HG03565 (cell line): ENCODE data around the gene GLDC.
"Not testable (repeated sequence)": the region's sequence is repeated elsewhere in the genome, so short reads cannot be mapped to it uniquely, and the experiment has no call there.

ENCODE experiments used
- ATAC-seq: cut with Tn5 transposase; IDR thresholded peaks from one replicate; pipeline ENCODE4 v1.9.1; 2021; ENCODE audit warnings: mild to moderate bottlenecking, moderate library complexity; ENCODE audit not compliant: unreplicated experiment

The GLDC gene

DNA sequence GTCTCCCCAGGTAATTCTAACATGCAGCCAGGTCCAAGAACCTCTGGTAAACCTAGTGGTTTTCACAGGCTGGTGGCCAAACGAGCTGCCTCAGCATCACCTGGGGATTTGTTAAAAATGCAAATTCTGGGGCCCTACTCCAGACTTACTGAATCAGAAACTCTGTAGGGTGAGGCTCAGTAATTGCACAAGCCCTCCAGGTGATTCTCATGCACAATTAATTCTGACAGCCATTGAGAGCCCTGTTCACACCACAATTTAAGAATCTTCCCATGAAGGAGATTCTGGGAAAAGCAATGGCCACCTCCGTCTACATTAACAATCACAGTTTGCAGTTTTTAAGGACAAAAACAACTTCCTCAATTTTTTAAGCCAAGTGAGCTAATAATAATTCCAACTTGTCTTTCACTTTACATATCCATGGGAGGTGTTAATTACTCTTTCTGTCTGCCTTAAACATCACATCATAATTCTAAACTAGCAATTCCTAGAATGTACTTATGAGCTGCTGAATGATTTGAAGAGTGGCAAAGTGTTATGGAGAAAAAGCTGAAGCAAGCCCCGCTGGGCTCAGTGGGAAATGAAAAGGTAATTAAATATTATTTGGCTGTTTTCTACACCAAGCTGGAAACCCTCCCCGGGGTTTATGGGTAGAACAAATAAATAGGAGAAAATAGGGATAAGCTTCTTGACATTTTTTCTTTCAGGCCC lies 70.0 kb downstream of the GLDC start:
- peak; percentile 80 for ATAC-seq

DNA sequence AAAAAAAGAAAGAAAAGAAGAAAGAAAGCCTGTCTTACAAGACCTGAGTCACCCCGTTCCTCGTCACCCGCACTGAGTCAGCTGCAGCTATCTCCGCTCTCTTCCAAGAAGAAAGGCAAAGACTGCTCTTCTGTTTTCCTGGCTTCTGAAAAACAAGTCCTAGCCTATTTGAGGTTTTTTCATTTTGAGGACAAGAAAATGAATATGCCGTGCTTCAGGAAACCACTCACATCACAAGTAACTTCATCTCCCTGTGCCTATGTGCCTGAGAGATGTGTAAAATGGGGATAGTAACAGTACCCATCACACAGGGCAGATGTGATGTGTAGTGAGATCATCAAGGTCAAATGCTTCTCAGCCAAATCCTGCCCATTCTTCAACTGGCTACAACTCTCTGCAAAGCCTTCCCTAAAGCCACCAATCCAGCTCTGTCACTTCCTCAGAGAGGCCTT lies 78.4 kb downstream of the GLDC start:
- ATAC-seq: no peak

DNA sequence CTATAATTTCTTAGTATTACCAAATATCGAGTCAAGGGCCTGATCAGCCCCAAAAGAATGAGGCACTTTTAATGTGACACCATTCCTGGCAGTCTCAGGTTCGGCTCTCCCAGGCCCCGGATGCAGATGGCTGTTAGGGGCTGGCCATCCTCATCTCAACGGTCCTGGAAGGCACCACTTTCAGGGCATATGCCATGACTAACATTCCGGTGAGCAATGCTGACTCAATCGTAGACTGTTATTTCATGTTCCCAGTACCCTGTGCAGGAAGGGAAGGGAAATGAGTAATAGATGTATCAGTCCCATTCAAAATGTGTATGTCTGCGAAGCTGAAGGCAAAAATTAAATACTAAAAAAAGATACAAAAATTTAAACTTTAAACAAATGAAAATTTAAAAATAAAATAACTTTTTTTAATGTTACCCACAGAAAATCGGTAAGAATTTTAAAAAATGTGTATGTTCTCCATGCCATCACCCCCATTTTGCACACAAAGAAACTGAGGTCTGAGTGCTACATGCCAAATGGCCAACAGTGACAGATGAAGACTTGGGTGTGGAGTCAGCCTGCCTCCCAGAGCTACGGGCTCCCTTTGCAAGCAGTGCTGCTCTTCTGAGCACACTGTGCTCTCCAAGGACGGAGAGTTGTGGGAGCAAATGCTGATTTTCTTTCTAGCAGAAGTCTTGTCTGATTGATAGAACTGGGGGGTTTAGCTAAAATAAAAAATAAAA lies 79.0 kb downstream of the GLDC start:
- ATAC-seq: peak; percentile 90

DNA sequence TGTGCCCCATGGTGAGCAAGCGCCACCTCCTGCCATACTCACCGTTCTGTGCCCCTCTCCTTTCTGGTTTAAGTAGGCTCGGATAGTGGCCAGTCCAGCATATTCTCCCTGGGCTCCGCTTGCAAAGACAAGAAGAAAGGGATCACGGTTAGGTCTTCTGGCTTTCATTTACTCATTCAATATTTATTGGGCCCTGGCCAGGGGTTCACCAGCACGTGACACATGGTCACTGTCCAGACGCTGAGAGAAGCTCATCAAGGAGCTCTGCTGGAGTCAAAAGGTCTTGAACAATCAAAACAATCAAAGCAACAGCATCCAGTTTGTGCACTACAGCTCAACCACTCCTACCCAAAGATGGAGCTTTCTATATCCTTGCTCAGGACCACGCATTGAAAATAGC lies 80.2 kb downstream of the GLDC start:
- ATAC-seq: no peak

DNA sequence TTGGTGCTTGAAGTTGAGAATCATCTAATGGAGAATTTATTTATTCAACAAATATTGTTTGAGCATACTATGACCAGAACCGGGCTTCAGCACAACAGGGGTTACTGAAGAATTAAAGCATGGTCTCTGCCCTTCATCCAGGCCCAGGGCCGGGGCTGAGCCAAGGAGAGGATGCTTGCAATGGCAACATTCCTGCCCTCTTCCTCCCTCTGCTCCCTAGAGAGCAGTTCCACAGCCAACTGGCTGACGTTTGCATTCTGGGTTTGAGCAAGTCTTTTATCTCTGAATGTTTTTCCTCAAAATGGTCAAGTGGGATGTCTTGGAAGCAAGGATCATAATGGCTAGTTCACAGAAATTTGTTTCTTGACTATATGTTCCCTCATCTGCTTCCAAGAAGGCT lies 80.7 kb downstream of the GLDC start:
- no peak for ATAC-seq

DNA sequence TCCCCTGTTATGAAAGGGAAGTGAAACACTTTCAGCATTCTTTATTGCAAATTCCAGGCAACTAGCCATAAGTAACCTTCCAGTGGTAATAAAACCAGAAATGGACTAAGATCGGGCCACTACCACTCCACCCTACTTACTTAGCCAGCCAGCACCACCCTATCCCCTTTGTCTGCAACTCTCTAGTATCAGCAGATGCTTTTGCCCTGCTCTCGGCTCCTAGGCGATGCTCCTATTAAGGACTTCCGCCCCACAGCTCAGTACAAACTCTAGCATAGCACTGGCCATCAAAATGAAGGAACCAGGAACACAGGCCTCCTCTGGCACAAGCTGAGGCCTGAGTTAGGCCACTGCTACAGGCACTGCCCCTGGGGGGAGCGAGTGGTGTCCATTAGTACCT lies 81.2 kb downstream of the GLDC start:
- ATAC-seq: no peak

DNA sequence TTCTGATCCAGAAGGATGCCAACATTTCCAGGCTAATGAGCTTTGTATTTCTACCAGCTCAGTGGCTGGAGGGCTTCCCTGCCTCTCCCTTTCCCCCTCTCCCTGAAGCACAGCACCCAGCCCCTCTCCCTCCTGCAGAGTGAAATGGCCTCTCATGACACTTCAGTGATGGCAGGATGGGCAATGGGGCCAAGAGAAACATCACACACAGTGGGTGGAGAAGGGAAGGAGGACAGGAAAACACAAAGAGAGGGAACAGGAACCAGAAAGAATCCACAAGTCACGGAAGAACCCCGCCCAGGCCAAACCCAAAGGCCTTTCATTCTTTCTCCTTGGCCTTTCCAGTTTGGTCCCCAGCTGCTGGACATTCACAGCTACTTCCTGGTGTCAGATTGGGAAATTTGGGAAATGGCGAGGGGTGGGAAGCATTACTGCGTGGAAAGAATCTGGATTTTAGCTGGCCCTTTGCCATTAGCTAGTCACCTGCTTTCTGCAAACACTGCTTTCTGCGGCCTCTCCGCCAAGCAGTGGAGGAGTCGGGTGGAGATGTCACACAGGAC lies 82.6 kb downstream of the GLDC start:
- ATAC-seq: no peak

DNA sequence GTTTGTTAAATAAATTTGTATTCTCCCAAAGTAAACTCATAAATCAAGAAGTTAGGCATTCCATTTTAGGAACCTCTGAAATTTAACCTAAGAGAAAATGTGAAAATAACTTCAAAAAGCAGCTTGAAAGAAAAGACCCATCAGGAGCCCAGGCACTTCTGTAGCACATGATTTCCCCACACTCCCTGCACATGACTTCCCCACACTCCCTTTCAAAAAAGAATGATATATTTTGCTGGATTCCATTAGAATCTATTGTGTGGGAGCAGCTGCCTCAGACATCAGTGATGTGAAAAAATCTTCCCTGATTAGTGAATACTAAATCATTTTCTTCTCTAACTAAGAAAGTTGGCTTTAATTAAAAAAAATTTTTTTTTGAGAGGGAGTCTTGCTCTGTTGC lies 83.3 kb downstream of the GLDC start:
- no peak for ATAC-seq

DNA sequence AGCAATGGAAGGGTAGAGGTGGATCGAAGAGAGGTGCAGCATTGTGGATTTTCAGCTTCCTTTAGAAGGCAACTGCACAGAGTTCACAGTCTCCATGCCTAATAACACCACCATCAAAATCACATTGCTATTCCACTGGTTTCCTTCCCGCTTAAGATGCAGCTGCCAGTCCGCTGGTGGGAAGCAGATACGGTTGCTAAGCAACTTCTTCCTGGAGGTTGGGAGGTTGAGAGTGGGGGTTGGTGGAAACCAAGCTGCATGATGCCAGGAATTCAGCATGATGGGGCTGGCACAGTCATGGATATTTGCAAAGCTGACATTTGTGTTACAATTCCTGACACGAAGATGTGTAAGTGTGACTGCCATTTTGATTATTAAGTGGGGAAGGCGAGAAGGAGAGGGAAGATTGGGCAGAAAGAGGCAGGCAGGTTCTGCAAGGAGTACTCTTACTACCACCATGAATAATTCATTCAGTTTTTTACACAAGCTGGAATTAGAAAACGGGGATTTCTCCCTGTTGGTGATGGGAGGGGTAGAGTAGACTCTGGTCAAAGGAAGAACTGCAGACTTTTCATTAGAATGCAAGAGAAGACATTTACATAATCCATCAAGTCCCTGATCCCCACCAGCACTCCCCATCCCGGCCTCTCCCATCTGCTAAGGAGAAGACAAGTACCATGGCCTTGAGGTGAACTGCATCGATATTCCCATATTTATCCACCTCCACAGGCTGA lies 87.5 kb downstream of the GLDC start:
- no peak for ATAC-seq

DNA sequence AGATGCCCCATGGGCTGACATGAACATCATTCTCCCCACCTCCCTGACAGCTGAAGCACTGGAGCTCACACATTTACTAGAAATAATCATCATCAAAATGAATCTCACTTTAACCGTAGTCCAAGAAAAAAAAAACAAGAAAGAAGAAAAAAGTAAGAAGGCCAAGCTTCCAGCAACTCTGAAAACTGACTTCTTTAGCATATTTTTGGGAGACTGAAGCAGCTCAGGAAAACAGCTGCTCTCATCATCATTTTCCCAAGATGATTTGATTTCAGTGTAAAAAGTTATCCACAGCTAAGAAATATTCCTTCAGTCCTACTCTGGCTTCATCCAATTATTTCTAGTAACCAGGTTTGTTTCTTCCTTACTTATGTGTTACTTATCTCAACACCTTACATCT lies 91.7 kb downstream of the GLDC start:
- no peak for ATAC-seq

DNA sequence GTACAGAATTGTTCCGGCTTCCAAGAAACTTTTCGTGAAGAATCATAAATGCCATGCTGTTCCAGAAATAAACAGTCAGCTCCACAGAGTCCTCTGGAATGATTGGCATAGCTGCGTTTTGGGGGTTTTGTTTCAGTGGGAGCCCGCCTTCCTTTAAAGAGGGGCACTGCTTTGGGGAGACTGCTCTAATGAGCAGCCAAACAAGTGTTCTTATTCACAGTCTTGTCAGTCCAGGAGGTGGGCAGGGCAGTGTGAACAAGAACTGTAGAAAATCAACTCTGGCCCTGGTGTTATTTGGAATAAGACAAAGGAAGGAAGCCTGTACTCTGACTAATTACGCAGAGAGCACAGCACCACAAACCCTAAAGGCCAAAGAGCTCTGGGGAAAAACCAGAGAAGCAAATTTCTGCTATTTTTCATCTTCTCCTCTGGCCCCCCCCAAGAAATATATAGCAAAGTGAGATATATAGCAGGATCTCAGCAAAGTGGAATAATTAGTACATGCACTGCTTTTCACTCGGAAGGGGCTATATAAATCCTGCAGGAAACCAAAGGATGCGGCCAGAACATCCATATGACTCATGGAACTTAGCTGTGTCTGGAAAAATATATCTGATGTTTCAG lies 92.9 kb downstream of the GLDC start:
- no peak for ATAC-seq

DNA sequence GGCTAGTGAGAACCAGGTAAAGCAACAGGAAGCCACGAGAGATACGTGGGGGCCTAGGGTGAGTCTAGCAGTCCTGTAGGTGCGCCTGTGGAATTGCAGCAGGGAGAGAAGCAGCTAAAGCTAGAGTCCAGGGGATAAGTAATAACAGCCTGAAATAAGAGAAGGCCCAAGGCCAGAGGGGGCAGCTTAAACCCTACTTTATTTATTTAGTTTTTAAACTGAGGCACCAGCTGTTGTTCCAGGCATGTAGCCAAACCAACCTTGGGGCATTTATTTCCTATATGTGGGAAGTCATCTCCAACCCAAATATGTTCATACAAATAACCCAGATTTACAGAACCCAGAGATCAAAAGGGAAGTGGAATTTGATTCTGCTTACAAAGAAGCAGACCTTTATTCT lies 93.5 kb downstream of the GLDC start:
- ATAC-seq: no peak

DNA sequence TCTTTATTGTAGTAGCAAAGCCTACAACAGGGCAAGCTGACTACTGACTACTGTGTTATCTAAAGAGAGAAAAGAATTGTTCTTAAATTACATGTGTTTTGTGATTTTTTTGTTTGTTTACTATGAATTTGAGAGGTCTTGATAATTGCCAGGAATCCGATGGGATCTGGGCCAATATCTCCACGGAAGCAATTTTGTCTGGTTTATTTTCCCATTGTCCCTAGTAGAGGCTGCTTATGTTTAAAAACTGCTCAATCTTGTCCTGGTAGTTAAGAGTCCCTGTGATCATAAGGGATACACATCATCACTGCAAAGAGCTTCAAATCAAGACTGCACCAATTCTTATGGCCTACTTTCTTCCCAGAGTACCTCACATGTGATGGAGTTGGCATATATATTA lies 94.4 kb downstream of the GLDC start:
- ATAC-seq: no peak

DNA sequence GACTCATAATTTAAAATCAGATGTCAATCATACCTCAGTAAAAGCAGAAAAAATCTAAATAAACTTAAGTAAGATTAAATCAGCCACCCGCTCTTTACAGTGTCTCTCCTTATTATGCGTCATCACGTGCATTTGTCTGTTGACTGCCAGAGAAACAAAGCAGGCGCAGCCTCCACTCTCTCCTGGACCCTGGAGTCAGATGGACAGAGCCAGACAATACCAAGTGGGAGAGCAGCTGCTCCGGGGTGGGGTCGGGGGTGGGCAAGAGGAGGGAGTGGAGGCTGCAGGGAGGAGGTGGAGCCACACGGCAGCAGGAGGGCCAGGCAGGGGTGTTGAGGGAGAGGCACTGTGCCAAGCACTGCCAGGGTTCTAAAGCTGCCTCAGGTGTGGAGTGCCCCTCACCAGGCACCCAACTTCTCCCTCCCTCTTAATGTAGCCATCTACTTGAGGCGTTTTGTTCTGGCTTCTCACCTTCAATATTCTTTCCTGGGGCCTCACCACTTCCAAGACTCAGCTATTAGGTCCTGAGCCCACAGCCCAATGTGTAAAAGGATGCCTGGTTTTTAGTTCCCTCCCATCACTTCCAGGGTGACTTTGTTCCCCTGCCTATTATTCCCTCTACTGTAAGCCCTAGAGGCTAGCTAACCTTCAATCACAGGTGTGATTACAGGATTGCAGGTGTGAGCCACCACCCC lies 96.3 kb downstream of the GLDC start:
- no peak for ATAC-seq

DNA sequence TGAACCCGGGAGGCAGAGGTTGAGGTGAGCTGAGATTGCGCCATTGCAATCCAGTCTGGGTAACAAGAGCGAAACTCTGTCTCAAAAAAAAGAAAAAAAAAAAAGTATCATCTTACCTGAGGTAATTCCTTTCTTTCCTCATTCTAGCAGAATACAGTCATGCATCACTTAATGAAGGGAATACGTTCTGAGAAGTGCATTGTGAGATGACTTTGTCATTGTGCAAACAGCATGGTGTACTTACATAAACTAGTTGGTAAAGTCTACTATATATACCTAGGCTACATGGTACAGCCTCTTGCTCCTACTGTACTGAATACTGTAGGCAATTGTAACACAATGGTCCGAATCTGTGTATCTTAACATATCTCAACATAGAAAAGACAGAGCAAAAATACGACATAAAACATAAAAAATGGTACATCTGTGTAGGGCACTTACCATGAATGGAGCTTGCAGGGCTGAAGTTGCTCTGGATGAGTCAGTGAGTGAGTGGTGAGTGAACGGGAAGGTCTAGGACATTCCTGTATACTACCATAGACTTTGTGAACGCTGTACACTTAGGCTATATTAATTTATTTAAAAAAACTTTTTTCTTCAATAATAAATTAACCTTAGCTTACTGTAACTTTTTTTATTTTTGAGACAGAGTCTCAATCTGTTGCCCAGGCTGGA lies 100.4 kb downstream of the GLDC start:
- no peak for ATAC-seq

DNA sequence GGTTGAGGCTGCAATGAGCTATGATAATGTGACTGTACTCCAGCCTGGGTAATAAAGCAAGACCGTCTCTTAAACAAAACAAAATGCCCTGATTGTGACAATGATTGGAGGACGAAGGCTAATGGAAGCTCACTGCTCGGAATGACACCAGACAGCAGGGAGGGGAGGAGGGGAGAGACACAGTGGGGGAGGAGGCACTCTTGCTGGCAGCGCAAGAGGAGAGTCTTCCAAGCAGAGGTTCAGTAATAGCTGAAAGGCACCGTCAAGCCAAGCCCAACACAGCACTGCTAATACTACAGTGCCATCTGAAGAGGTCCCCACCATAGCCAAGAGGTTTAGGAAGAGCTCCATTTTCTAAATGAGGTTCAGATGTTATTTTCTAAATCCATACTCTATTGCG lies 102.3 kb downstream of the GLDC start:
- ATAC-seq: no peak

DNA sequence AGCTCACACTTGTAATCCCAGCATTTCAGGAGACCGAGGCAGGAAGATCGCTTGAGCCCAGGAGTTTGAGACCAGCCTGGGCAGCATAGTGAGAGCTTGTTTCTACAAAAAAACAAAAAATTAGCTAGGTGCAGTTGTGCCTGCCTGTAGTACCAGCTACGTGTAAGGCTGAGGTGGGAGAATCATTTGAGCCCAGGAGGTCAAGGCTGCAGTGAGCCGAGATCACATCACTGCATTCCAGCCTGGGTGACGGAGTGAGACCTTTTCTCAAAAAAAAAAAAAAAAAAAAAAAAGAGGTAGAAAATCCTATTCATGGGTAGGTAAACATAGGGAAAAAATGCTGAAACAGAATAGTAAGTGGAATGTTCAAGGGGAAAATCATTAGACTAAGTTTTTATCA lies 102.9 kb downstream of the GLDC start:
- ATAC-seq: not testable (repeated sequence)

DNA sequence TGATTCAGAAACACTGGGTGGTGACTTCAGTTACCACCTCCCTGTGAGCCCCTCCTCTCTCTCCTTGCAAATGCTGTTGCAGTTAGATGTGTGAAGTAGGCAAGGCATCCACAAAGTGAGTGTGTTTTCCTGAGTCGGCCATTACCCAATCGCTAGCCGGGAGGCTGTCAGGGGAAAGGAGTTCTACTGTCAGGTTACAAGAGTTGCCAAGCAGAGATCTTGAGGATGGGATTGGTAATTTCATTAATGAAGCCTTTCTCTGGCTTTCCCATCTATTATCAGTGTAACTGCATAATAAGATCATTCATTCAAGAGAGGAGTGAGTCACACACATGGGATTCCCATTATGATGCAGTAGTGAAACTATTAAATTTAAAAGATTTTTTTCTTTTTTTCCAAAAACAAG lies 106.9 kb downstream of the GLDC start:
- no peak for ATAC-seq

DNA sequence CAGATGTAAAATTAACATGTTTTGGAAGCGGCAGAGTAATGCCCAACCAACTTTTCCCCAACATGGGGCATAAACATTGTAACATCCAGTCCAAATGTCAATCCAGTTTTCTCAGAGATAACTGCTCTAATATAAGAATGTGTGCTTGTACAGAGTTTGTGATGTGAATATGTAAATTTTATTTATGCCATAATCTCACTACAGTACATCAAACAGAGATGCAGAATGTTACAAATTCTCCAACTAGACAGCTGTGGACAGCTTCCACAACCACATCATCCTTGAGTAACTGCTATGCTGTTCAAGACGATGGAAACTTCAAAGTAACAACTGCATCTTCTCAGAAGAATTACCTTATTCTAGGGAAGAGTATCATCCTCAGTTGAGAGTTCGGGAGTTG lies 109.9 kb downstream of the GLDC start:
- no peak for ATAC-seq
